Measurements from ENCODE around the gene MAGI1.

DNA sequence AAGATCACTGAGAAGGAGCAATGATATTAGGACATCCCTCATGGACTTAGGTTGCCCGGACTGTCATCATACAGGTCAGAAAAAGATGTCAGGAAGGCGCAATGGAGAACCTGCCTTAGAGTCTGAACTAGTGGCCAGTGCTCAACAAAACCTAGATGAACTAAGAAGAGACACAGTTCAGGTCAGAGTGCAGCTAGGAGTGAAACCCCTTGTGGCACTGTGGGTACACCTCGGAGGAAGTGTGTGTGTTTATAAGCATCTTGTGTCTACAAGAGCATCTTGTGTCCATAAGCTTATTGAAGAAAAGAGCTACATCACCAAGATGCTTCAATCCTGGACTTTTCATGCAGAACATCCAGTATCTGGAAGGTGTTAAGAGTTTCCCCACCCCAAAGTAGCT, 315.7 kb downstream of the MAGI1 start:
- no peak for TF ChIP-seq GATA2 (IDR thresholded peaks at IDR 0.05; ENCODE audit: low read depth, low read length)
- TF ChIP-seq GATA3 (IDR thresholded peaks at IDR 0.05; ENCODE audit: low read depth, low read length), result no peak

All from SH-SY5Y (cell line).